RWPE2 (cell line): ENCODE results near the gene DTNB.

Source experiments
- ATAC-seq: fragments of 200-7000 bp; cut with Tn5 transposase; 3 replicates; pipeline ENCODE4 v1.9.1; 2021; ENCODE audit warnings: low read depth
- DNase-seq: peaks from one replicate; pipeline ENCODE4 v3.0.0-alpha.2; 2020; ENCODE audit warnings: low spot score
- H3K27ac ChIP-seq: fragments of 450-650 bp; 2 replicates; pipeline ENCODE4 v1.5.1; 2017; ENCODE audit warnings: mild to moderate bottlenecking; ENCODE audit not compliant: poor library complexity, severe bottlenecking
- H3K27me3 ChIP-seq: fragments of 250-450 bp; sonication (Bioruptor Pico); 2 replicates; pipeline ENCODE4 v1.5.1; 2021; ENCODE audit warnings: mild to moderate bottlenecking, moderate library complexity; ENCODE audit not compliant: insufficient read depth, poor library complexity, severe bottlenecking
- H3K36me3 ChIP-seq: fragments of 250-450 bp; sonication (Bioruptor Pico); 2 replicates; pipeline ENCODE4 v1.5.1; 2020; ENCODE audit warnings: low read depth, mild to moderate bottlenecking, moderate library complexity
- H3K4me1 ChIP-seq: fragments of 250-450 bp; sonication (Bioruptor Pico); 2 replicates; pipeline ENCODE4 v1.5.1; 2021; ENCODE audit warnings: mild to moderate bottlenecking, moderate library complexity; ENCODE audit not compliant: insufficient read depth, poor library complexity, severe bottlenecking
- H3K4me3 ChIP-seq: fragments of 250-450 bp; sonication (Bioruptor Pico); 2 replicates; pipeline ENCODE4 v1.5.1; 2021; ENCODE audit warnings: mild to moderate bottlenecking, moderate library complexity; ENCODE audit not compliant: severe bottlenecking
- H3K9me3 ChIP-seq: fragments of 250-450 bp; sonication (Bioruptor Pico); 2 replicates; pipeline ENCODE4 v1.5.1; 2021; ENCODE audit warnings: mild to moderate bottlenecking, moderate library complexity; ENCODE audit not compliant: severe bottlenecking
- TF ChIP-seq, protein P1 (sequence below): fragments of 450-650 bp; IDR thresholded peaks from one replicate; pipeline ENCODE4 v1.5.1; 2017; ENCODE audit warnings: mild to moderate bottlenecking, moderate library complexity; ENCODE audit not compliant: poor library complexity, severe bottlenecking

The DTNB gene

DNA sequence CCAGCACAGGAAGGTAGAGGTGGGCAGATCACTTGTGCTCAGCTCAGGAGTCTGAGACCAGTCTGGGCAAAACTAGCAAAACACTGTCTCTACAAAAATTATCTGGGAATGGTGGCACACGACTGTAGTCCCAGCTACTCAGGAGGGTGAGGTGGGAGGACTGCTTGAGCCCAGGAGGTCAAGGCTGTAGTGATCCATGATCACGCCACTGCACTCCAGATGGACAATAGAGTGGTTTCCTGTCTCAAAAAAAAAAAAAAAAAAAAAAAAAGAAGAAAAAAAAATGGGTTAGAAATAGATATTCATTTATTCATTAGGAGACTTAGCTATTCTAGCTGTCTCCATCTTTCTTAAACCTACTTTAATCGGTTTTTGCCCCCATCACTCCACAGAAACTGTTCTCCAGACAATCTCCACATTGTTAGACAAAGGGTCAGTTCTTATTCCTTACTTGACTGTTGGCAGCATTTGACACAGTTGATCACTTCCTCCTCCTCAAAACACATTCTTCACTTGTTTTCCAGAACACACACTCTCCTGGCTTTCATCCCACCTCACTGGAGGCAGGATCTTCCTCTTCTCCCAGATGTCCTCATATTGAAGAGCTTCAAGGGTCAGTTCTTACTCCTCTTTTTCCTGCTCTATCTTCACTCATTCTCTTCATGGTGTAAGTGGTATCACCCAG is 103.1 kb downstream of the DTNB start:
- no peak for DNase-seq
- no peak for ATAC-seq
- TF ChIP-seq, protein P1, sequence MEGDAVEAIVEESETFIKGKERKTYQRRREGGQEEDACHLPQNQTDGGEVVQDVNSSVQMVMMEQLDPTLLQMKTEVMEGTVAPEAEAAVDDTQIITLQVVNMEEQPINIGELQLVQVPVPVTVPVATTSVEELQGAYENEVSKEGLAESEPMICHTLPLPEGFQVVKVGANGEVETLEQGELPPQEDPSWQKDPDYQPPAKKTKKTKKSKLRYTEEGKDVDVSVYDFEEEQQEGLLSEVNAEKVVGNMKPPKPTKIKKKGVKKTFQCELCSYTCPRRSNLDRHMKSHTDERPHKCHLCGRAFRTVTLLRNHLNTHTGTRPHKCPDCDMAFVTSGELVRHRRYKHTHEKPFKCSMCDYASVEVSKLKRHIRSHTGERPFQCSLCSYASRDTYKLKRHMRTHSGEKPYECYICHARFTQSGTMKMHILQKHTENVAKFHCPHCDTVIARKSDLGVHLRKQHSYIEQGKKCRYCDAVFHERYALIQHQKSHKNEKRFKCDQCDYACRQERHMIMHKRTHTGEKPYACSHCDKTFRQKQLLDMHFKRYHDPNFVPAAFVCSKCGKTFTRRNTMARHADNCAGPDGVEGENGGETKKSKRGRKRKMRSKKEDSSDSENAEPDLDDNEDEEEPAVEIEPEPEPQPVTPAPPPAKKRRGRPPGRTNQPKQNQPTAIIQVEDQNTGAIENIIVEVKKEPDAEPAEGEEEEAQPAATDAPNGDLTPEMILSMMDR, result no peak
- H3K36me3 ChIP-seq, result 0 out of 2 replicates have a peak, but pooled peaks cover 4% of the 10 kb centered on the region
- no peaks in the 10 kb centered on the region for H3K27me3 ChIP-seq
- no peaks in the 10 kb centered on the region for H3K9me3 ChIP-seq
- H3K4me1 ChIP-seq, result no peaks in the 10 kb centered on the region
- H3K4me3 ChIP-seq, result no peak overlapping the region
- H3K27ac ChIP-seq, result no peak overlapping the region

DNA sequence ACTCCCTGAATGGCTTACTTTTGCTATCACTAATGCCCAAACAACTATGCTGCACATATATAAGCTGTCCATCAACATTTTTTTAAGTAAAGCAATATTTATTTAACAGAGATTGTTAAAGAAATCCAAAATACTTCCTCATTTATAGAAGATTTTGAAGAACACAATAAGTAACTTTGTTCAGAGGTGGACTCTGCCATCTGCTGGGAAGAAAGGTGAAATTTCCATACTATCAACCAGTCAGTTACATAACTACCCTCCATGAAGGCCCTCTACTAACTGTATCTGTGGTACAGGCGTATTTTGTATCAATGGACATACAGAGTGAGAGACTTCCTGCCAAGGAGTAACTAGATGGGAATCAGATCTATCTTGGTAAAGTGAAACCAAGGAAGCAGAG is 106.0 kb downstream of the DTNB start:
- 0 out of 3 replicates have a peak, but pooled peaks have one; percentile 27 for ATAC-seq
- DNase-seq, result no peak

DNA sequence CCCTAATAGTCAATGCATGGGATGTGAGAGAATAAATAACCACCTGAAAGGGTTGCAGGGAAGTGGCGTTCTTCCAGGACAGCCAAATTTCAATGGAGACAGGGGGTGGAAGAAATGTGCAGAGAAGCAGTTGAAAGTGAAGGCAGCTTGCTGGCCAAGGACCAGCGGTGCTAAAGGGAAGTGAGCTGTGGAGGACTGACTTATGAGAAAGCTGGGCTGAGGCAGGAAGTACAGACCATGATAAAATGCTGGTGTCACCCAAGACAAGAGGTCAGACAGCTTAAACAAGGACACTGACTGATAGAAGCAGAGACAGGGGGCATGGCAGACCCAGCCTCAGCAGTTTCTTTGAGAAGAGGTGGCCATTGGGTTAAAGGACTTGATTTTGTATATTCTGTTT is 106.7 kb downstream of the DTNB start:
- 0 out of 2 replicates have a peak, but pooled peaks cover 4% of the 10 kb centered on the region for H3K36me3 ChIP-seq
- H3K27me3 ChIP-seq, result no peaks in the 10 kb centered on the region
- H3K27ac ChIP-seq, result no peak overlapping the region
- ATAC-seq, result no peak
- DNase-seq, result no peak
- TF ChIP-seq, protein P1, result no peak
- H3K4me1 ChIP-seq, result no peaks in the 10 kb centered on the region
- no peaks in the 10 kb centered on the region for H3K9me3 ChIP-seq
- no peak overlapping the region for H3K4me3 ChIP-seq

More for the DNA sequence above, 106.0 kb downstream of the DTNB start:
- TF ChIP-seq, protein P1, result peak; percentile 60
- no peaks in the 10 kb centered on the region for H3K9me3 ChIP-seq
- H3K27ac ChIP-seq, result no peak overlapping the region
- no peaks in the 10 kb centered on the region for H3K27me3 ChIP-seq
- H3K4me1 ChIP-seq, result no peaks in the 10 kb centered on the region
- no peaks in the 10 kb centered on the region for H3K36me3 ChIP-seq
- H3K4me3 ChIP-seq, result no peak overlapping the region

DNA sequence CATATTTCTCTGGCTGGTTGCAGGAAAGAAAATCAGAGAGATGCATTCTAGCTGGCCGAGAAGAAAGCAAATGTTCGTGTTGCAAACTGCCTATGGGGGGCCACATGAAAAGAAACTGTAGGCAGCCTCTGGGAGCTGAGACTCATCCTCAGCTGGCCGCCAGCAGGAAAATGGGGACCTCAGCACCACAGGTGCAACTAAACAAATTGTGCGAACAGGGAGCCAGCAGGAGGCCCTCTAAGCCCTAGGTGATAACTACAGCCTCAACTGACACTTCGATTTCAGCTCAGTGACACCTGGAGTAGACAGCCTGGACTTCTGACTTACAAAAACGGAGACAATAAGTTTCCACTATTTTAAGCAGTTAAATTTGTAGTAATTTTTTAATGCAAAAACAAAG is 107.3 kb downstream of the DTNB start:
- Histone ChIP-seq H3K4me3 (no peak overlapping the region), H3K27me3 (no peaks in the 10 kb centered on the region), H3K4me1 (no peaks in the 10 kb centered on the region), H3K9me3 (no peaks in the 10 kb centered on the region), H3K27ac (no peak overlapping the region), H3K36me3 (0 out of 2 replicates have a peak, but pooled peaks cover 4% of the 10 kb centered on the region)
- ATAC-seq (no peak), DNase-seq (no peak)
- TF ChIP-seq, protein P1, result no peak
